ENCODE data around the gene TERB1.

The TERB1 gene

GRCh38 chr16:66741950-66742808 is 59.2 kb downstream of the TERB1 start:
- no peak for DNase-seq

GRCh38 chr16:66741169-66741900 is 60.0 kb downstream of the TERB1 start:
- no peak for DNase-seq

GRCh38 chr16:66740533-66740932 is 60.9 kb downstream of the TERB1 start:
- peak; percentile 45 for DNase-seq

GRCh38 chr16:66740010-66740409 is 61.4 kb downstream of the TERB1 start:
- peak; percentile 69 for DNase-seq

- no peak for DNase-seq
Observed at GRCh38 chr16:66735891-66736290, 65.5 kb downstream of the TERB1 start.

DNA sequence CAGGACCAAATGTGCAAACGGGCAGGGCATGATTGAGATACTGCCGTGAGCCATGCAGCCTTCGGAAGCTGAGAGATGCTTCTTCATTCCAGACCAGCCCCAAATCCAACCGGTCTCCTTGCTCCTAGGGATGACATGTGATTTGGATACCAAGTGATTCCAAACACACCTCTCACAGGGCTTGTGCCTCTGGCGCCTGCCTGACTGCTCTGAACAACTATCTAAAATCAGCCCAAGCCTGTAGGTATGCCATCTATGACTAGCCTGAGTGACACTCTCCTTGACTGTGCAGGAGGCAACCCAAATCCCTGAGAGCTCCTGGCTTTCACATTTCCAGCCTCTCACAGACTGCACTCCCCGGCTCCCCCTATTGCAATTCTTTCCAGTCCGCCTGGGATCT is 70.3 kb downstream of the TERB1 start:
- DNase-seq: no peak

DNA sequence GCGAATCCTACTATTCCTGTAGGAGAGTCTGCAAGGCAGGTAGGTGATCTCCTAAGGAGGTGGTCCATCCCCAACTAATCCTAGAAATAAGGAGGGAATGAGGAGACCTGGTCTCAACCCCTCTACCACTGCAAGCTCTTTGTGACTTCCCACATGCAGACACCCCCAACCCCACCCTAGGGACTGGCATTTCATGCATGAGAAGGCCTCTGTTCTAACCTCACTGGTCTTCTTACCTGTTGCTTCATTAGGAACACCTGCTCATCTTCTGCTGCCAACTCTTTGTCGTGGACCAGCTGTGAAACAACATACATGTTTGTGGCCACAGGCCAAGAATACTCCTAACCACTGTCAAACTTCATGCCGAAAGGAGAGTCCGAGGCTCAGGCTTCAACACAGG is 72.6 kb downstream of the TERB1 start:
- no peak for DNase-seq

DNA sequence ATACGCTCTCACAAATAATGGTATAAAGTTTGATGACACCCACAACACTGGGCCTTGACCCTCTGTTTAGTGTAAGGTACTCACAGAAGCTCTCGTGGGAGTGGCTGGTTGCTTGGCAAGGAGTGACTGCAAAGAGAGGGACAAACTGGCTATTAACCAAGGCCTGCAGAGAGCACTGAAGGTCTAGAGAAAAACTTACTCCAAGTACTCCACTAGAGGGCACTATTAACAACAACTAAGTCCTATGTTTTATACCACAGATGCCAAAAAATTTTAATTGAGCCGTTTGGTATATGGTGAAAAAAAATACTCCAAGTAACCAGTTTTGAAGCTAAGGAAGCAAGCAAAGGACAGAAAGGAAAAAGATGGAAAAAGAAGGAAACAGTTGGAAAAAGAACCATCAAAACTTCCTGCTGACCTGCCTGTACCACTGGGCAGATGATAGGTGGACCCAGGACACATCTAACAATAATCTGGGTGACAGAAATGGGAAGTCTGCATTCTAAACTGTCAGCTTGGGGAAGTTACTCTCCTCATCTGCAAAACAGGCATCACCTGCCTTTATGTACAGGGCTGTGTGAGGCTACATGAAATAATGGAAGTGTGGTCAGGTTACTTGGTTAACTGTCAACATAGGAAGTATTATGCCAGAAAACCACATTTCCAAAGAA is 73.1 kb downstream of the TERB1 start:
- peak; percentile 90 for DNase-seq

DNA sequence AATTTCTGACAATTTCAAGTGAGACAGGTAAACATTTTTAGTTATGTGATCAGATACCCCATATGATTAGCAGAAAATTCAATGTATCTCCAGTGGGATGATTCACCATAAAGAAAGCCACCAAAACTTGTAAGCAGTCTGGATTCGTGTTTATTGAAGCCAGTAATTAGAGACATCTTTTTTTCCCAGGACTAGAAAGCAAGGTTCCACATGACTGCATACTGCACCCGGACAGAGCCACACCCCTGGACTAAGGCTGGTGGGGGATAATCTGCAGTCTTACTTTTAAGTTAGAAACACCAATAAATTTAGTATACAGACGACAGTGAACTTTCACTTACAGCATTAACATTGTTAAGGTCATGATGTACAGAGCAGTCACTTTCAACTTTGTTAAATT is 80.6 kb downstream of the TERB1 start:
- DNase-seq: no peak

DNA sequence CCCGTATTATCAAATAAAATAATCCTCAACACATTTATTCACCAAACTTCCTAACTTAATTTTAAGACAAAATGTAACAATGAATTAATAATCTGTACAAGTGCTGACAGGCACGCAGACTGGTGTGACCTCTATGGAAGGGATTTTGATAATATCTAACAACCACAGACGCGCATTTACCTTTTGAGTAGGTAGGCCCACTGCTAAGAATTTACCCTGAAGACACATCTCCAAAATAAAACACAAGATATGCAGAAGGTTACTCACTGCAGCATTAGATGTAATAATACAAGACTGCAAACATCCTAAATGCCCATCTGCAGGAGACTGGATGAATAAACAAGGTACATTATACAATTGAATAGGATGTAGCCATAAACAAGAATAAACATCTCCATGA is 82.1 kb downstream of the TERB1 start:
- no peak for DNase-seq

GRCh38 chr16:66717776-66718175 is 83.6 kb downstream of the TERB1 start:
- no peak for DNase-seq

DNA sequence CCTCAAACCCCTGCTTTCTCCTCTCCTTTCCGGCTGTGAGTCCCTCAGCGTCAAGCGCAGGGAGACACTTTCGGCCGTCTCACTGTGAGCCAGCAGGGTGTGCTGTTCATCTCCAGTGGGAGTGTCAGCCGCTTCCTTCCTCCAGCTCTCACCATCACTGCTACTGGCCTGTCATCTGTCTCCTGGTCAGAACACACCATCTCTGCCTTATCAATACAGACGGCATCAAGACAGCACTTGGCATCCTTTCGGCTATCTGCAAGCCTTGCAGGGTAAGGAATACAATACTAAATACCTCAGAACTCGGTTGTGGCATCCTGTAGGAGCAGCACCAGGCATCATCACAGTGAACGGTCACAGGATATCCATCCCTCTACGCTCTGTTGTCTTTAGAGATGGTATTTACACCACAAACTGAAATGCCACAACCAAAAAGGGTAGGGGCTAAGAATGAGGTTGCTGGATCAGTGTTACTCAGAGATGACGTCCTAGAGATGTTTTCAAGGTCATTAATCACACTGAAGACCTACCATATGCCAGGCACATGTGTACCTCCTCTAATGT is 84.2 kb downstream of the TERB1 start:
- peak; percentile 72 for DNase-seq

- DNase-seq: no peak
Observed at GRCh38 chr16:66714654-66715307, 86.6 kb downstream of the TERB1 start.

DNA sequence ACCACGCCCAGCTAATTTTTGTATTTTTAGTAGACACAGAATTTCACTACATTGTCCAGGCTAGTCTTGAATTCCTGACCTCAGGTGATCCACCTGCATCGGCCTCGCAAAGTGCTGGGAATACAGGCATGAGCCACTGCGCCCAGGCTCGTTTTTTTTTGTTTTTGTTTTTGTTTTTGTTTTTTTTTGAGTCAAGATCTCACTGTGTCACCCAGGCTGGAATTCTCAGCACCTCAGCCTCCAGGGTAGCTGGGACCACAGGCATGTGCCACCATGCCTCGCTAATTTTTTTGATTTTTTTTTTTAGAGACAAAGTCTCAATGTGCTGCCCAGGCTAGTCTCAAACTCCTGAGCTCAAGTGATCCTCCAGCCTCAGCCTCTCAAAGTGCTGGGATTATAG is 87.3 kb downstream of the TERB1 start:
- DNase-seq: no peak

DNA sequence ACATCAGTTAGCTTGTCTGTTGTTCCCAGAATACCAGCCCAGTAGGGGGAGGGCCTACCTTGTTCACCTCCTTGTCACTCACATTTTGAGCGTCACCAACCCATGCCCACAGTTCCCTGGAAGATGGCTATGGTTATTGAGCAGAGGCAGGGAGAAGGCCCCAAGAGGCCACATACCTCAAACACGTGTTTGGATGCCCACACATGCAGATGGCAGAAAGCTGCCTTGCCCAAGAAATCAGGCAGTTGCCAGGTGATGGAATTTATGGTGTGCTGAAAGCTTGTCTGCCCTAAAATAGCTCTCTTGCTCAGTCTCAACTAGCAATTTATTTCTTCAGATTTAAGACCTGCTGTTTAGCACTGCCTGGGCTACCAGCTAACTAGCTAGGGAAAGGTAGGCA is 88.3 kb downstream of the TERB1 start:
- DNase-seq: no peak

DNA sequence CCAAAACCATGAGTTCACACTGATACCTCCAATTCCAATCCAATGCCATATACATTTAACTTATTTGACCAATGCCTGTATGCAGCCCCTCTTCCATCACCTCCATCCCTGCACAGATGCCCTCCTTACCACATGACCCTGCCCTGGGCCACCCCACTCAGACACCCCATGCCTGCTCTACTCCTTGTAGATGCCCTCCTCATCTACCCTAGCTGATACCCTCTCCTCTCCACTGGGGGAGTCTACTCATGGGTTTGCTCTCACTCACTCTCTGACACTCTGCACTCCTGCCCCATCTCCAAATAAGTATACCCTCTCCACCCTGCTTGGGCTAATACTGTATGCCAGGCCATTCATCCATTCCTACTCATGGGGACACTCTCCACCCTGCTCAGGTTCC is 88.9 kb downstream of the TERB1 start:
- DNase-seq: no peak

DNA sequence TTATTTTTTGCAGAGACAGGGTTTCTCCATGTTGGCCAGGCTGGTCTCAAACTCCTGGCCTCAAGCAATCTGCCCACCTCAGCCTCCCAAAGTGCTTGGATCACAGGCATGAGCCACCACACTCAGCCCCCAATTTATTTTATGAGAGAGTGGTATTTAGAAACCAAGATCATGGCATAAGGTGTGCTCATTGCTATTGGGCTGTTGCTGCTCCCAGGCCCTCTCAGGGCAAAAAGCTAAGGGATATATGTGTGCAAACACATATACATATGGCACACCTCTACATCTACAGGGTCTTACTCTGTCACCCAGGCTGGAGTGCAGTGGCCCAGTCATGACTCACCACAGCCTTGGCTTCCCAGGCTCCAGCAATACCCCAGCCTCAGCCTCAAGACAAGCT is 89.8 kb downstream of the TERB1 start:
- no peak for DNase-seq

GRCh38 chr16:66706506-66706880 is 94.9 kb downstream of the TERB1 start:
- DNase-seq: no peak

- no peak for DNase-seq
Observed at GRCh38 chr16:66705790-66706505, 95.4 kb downstream of the TERB1 start.
